Karpas-422 (cell line): Measurements from ENCODE around the gene TNFSF9. TPM values are rescaled to one million over a fixed set of nuclear protein-coding genes. Genes with fewer than 3 reads are reported as not detected.
"Not testable (repeated sequence)": the region's sequence is repeated elsewhere in the genome, so short reads cannot be mapped to it uniquely, and the experiment has no call there.

Experiments
- DNase-seq: peaks from one replicate; pipeline ENCODE4 v3.0.0-alpha.2; 2015
- H2AFZ ChIP-seq: fragments of 200-600 bp; sonication (generic); 2 replicates; pipeline ENCODE4 v1.6.1; 2014; ENCODE audit warnings: antibody characterized with exemption, low read length, mixed read lengths
- H3K27ac ChIP-seq: fragments of 200-600 bp; sonication (generic); 2 replicates; pipeline ENCODE4 v1.5.1; 2014; ENCODE audit warnings: mild to moderate bottlenecking, low read length, moderate library complexity
- H3K27me3 ChIP-seq: fragments of 200-600 bp; sonication (generic); 2 replicates; pipeline ENCODE4 v1.6.1; 2014; ENCODE audit warnings: low read length, mixed read lengths
- H3K36me3 ChIP-seq: fragments of 200-600 bp; sonication (generic); 2 replicates; pipeline ENCODE4 v1.6.1; 2014; ENCODE audit warnings: low read length, mixed read lengths; ENCODE audit not compliant: insufficient read depth
- H3K4me1 ChIP-seq: fragments of 200-600 bp; sonication (generic); 2 replicates; pipeline ENCODE4 v1.6.1; 2014; ENCODE audit warnings: mild to moderate bottlenecking, low read length, mixed read lengths
- H3K4me2 ChIP-seq: fragments of 200-600 bp; sonication (generic); 2 replicates; pipeline ENCODE4 v1.6.1; 2014; ENCODE audit warnings: low read length, low read depth, mild to moderate bottlenecking; ENCODE audit not compliant: poor library complexity, severe bottlenecking
- H3K4me3 ChIP-seq: fragments of 200-600 bp; sonication (generic); 2 replicates; pipeline ENCODE4 v1.5.1; 2014; ENCODE audit warnings: mild to moderate bottlenecking, antibody characterized with exemption, low read length, mixed read lengths
- H3K79me2 ChIP-seq: fragments of 200-600 bp; sonication (generic); 2 replicates; pipeline ENCODE4 v1.6.1; 2014; ENCODE audit warnings: mild to moderate bottlenecking, low read length, mixed read lengths
- H3K9ac ChIP-seq: fragments of 200-600 bp; sonication (generic); 2 replicates; pipeline ENCODE4 v1.6.0; 2014; ENCODE audit warnings: low read length
- H3K9me2 ChIP-seq: fragments of 200-600 bp; sonication (generic), shearing (Covaris generic); replicated peaks from 2 replicates; pipeline ENCODE4 v1.6.0; 2014; ENCODE audit warnings: mild to moderate bottlenecking, low read length, moderate library complexity; ENCODE audit not compliant: insufficient read depth
- H3K9me3 ChIP-seq: fragments of 300-700, 200-600 bp; sonication (generic); 2 replicates; pipeline ENCODE4 v1.6.1; 2014; ENCODE audit warnings: low read length, mixed read lengths
- H4K20me1 ChIP-seq: fragments of 200-600 bp; sonication (generic); 2 replicates; pipeline ENCODE4 v1.6.1; 2014; ENCODE audit warnings: mild to moderate bottlenecking, antibody characterized with exemption, low read length, low read depth; ENCODE audit not compliant: insufficient read depth
- small RNA-seq: library from RNA; depleted of rRNA; stranded (forward); fragments of <200 nt; gene quantifications from one replicate; pipeline ENCODE3, GENCODE V24; 2014
- total RNA-seq: library from RNA; depleted of rRNA; stranded (reverse); fragments of >200 nt; shearing (Covaris generic); gene quantifications from 2 replicates; pipeline ENCODE4 v1.2.3, GENCODE V29; 2014; ENCODE audit warnings: low replicate concordance; rRNA removed

The TNFSF9 gene
- total RNA-seq, 1 experiment from 2014 or later = 14.5 TPM

DNA sequence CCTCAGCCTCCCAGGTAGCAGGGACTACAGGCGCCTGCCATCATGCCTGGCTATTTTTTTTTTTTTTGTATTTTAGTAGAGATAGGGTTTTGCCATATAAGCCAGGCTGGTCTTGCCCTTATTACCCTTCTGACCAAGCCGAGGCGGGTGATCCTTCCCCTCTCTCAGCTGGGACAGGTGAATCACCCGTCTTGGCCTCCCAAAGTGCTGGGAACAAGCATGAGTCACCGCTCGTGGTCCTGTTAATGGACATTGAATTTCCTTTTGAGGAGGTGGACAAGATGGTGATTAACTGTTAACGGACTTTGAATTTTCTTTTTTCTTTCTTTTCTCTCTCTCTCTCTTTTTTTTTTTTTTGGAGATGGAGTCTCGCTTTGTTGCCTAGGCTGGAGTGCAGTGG is 49.5 kb downstream of the TNFSF9 start:
- Histone ChIP-seq H3K27me3 (no peaks in the 10 kb centered on the region), H3K36me3 (no peaks in the 10 kb centered on the region), H4K20me1 (no peaks in the 10 kb centered on the region), H3K4me2 (no peak overlapping the region), H3K9me2 (no peaks in the 10 kb centered on the region), H2AFZ (no peak overlapping the region), H3K79me2 (no peaks in the 10 kb centered on the region), H3K9ac (no peak overlapping the region), H3K4me3 (no peak overlapping the region), H3K4me1 (peaks cover 37% of the 10 kb centered on the region), H3K9me3 (no peaks in the 10 kb centered on the region), H3K27ac (no peak overlapping the region)
- no peak for DNase-seq

DNA sequence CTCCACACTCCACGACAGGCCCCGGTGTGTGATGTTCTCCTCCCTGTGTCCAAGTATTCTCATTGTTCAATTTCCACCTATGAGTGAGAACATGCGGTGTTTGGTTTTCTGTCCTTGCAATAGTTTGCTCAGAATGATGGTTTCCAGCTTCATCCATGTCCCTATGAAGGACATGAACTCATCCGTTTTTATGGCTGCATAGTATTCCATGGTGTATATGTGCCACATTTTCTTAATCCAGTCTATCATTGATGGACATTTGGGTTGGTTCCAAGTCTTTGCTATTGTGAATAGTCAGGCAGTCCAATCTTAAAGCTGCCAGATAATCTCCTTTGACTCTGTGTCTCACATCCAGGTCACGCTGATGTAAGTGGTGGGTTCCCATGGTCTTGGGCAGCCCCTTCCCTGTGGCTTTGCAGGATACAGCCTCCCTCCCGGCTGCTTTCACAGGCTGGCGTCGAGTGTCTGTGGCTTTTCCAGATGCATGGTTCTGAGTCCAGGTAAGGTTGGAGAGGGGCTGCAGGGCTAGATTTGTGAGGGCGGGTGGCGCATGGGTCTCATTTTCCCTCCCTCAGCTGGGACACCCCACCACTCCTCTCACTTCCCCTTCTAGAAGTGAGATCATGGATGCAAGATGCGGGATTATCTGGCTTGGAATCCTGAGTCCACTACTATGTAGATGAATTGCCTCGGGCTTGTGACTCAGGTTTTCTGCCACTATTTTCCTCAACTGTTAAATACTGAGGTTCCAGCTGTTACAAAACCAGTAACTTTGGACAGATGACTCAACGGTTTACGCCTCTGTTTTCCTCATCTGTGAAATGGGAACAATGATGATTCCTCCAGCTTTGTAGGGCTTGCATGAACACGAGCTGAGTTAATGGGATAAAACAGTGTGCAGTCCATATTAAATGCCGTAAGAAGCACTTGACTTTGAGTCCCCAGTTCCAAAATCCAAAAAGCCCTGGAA is 52.0 kb downstream of the TNFSF9 start:
- not testable (repeated sequence) for H3K9me3 ChIP-seq, H3K4me3 ChIP-seq, H3K9ac ChIP-seq, H3K4me2 ChIP-seq, H2AFZ ChIP-seq, DNase-seq, H3K27ac ChIP-seq, H3K9me2 ChIP-seq, H4K20me1 ChIP-seq, H3K36me3 ChIP-seq, H3K27me3 ChIP-seq, H3K79me2 ChIP-seq
- peaks cover 29% of the 10 kb centered on the region for H3K4me1 ChIP-seq

Small RNA genes lying within 50 kb of the gene (small RNA-seq; reads per million reads assigned to genes)
- gene AC010503.2 = not detected
- not detected for gene RF00019

Other genes with a start within 250 kb of the TNFSF9 start
- not detected in 2 replicates for gene ACER1, start 197.4 kb upstream of the TNFSF9 start, total RNA-seq
- gene CLPP, start 169.5 kb upstream of the TNFSF9 start, total RNA-seq = 52.1 and 128 TPM in 2 replicates
- 94.7 and 95.7 TPM in 2 replicates for gene ALKBH7, start 158.2 kb upstream of the TNFSF9 start, total RNA-seq
- 0.76 and 1.0 TPM in 2 replicates for gene PSPN, start 155.1 kb upstream of the TNFSF9 start, total RNA-seq
- 18.2 and 35.4 TPM in 2 replicates for gene GTF2F1, start 137.9 kb upstream of the TNFSF9 start, total RNA-seq
- gene KHSRP, start 106.2 kb upstream of the TNFSF9 start, total RNA-seq = 94.5 and 217 TPM in 2 replicates
- 1.4 TPM in 1 of 2 replicates, not detected in the other for gene SLC25A41, start 97.3 kb upstream of the TNFSF9 start, total RNA-seq
- 32.1 and 44.7 TPM in 2 replicates for gene SLC25A23, start 71.2 kb upstream of the TNFSF9 start, total RNA-seq
- 0.34 TPM in 1 of 2 replicates, not detected in the other for gene CRB3, start 66.8 kb upstream of the TNFSF9 start, total RNA-seq
- 19.2 and 32.0 TPM in 2 replicates for gene DENND1C, start 49.2 kb upstream of the TNFSF9 start, total RNA-seq
- gene TUBB4A, start 28.7 kb upstream of the TNFSF9 start, total RNA-seq = 0.45 and 0.83 TPM in 2 replicates
- 10.4 and 12.6 TPM in 2 replicates for gene CD70, start 60.1 kb downstream of the TNFSF9 start, total RNA-seq
- 1.8 TPM in 1 of 2 replicates, not detected in the other for gene TNFSF14, start 139.1 kb downstream of the TNFSF9 start, total RNA-seq
- not detected in 2 replicates for gene C3, start 189.6 kb downstream of the TNFSF9 start, total RNA-seq
- 34.7 and 41.8 TPM in 2 replicates for gene GPR108, start 206.6 kb downstream of the TNFSF9 start, total RNA-seq
- 6.5 and 15.7 TPM in 2 replicates for gene TRIP10, start 208.7 kb downstream of the TNFSF9 start, total RNA-seq
- gene SH2D3A, start 236.4 kb downstream of the TNFSF9 start, total RNA-seq = 3.3 and 18.9 TPM in 2 replicates
- gene VAV1, start 241.7 kb downstream of the TNFSF9 start, total RNA-seq = 46.0 and 85.2 TPM in 2 replicates